Pons (tissue), 1 donor: Measurements from ENCODE around the gene MEGF9.

Source experiments
- DNase-seq: peaks from one replicate; pipeline ENCODE4 v3.0.0-alpha.2; 2016; ENCODE audit warnings: low spot score

Gene MEGF9

DNA sequence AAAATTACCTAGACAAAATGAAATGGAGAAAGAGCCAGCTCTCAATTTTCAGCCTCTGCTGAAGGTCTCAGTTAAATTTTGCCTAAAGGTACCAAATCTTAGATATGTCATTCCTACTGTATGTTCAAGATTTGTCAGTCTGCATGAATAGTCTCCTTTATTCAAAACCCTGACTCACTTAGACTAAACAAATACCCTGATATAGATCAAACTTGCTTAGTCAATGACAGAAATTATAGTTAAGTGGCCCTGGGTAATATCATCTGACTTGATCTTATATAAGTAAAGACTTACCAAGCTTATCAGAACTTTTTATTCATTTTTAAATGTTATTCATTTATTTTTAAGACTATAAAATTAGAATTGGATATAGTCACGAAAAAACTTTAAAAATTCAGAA, 12.2 kb downstream of the MEGF9 start:
- DNase-seq = no peak

- no peak for DNase-seq
Measured at GRCh38 chr9:120701248-120701647, 13.0 kb downstream of the MEGF9 start.

GRCh38 chr9:120698766-120699165, 15.5 kb downstream of the MEGF9 start:
- DNase-seq = peak; percentile 83

GRCh38 chr9:120697448-120697847, 16.8 kb downstream of the MEGF9 start:
- peak; percentile 68 for DNase-seq

GRCh38 chr9:120696551-120697230, 17.6 kb downstream of the MEGF9 start:
- no peak for DNase-seq

- DNase-seq = no peak
Measured at GRCh38 chr9:120694559-120694958, 19.7 kb downstream of the MEGF9 start.

DNA sequence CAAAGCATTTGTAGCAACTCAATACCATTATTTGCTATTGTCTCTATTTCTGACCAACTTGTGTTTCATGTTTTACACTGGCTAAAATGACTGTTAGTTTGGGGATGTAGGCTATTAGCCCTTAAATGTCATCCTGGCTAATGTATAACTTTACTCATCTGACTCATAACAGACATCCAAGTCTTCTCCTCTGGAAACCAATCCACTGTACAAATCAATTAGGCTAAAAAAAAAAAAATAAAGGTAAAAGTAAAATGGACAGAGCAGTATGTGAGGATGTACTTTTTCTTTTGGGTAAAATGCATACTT, 20.6 kb downstream of the MEGF9 start:
- no peak for DNase-seq

DNA sequence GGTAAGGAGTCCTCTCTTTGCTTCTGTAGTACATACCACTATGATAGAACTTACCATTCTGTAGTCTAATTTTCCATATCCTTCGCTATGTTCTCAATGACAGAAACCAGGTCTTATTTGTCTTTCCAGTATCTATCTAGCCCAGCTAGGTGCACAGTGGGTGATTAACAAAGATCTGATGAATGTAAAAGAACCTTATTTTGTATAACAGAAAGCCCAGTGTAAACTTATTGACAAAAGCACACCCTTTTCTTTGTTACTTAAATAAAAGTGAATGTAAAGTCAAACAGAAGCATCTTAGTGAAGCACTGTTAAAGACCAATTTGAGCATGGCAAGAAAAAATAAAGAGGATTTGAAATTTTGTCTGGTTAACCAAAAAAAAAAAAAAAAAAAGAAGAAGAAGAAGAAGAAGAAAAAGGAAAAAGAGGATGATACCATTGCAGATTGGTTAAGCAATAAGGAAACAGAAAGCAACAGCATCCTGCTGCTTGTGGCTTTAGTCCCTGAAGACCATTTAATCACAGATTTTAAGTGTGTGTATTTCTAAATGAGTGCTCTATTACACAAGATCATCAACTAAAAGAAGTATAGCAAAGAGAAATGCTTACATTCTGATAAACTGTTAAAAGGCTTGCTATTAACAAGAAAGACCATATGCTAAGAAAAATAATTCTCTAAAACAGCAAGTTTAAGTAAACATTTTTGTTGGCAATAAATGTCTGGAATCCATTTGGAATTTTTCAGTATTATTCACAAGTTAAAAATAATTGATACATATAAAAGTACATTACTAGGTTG, 21.2 kb downstream of the MEGF9 start:
- peak; percentile 54 for DNase-seq

GRCh38 chr9:120690372-120690771, 23.9 kb downstream of the MEGF9 start:
- no peak for DNase-seq

- peak; percentile 87 for DNase-seq
Measured at GRCh38 chr9:120689860-120690259, 24.4 kb downstream of the MEGF9 start.

- DNase-seq = peak; percentile 59
Measured at GRCh38 chr9:120688758-120689157, 25.5 kb downstream of the MEGF9 start.

GRCh38 chr9:120683150-120683549, 31.1 kb downstream of the MEGF9 start:
- no peak for DNase-seq

DNA sequence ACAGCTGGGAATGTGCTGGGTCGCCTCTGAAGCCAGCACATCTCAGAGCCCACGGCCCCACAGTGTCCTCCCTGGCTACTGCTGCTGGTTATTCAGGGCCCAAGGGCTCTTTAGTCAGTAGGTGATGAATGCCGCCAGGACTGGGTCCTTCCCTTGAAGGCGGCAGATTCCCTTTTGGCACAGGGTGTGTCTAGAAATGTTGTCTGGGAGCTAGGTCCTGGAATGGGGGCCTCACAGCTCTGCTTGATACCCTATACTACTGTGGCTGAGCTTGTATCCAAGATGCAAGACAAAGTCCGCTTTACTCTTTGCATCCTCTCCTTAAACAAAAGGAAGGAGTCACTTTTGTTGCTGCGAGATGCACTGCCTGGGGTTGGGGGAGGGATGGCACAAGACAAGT, 33.1 kb downstream of the MEGF9 start:
- DNase-seq = no peak

GRCh38 chr9:120680579-120680978, 33.7 kb downstream of the MEGF9 start:
- no peak for DNase-seq

DNA sequence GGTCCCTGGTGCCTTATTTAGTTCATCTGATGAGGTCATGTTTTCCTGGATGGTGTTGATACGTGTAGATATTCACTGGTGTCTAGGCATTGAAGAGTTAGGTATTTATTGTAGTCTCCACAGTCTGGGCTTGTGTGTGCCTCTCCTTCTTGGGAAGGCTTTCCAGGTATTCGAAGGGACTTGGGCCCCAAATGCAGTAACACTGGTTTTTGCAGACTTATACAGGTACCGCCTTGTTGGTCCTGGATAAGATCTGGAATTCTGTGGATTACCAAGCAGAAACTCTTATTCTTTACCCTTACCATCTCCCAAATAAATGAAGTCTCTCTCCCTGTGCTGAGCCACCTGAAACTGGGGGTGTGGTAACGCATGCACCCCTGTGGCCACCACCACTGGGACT, 34.1 kb downstream of the MEGF9 start:
- no peak for DNase-seq

DNA sequence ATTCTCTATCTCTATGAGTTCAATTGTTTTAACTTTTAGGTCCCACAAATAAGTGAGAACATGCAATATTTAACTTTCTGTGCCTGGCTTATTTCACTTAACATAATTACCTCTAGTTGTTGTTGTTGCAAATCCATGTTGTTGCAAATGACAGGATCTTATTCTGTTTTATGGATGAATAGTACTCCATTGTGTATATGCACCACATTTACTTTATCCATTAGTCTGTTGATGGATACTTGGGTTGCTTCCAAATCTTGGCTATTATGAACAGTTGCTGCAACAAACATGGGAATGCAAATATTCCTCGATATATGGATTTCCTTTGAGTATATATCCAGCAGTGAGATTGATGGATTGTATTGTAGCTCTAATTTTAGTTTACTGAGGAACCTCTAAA, 36.3 kb downstream of the MEGF9 start:
- DNase-seq = no peak

DNA sequence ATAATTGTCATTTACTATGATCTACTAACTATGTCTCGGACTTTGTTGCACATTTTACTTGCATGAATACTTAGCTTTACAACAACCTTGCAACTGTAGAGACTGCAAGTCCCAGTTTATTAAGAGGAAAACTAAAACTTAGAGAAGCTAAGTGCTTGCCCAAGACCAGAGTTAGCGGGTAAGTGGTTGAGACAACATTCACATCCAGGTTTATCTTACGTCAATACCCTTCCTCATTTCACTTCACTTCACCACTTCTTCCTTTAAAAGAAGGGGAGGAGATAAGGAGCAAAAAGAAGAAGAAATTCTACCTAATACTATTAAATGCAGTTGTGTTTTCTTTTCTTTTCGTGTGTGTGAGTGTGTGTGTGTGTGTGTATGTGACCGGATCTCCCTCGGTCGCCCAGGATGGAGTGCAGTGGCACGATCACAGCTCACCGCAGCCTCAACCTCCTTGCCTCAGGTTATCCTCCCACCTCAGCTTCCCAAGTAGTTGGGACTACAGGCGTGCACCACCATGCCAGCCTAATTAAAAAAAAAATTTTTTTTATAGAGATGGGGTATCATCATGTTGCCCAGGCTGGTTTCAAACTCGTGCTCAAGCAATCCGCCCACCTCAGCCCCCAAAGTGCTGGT, 37.4 kb downstream of the MEGF9 start:
- no peak for DNase-seq

DNA sequence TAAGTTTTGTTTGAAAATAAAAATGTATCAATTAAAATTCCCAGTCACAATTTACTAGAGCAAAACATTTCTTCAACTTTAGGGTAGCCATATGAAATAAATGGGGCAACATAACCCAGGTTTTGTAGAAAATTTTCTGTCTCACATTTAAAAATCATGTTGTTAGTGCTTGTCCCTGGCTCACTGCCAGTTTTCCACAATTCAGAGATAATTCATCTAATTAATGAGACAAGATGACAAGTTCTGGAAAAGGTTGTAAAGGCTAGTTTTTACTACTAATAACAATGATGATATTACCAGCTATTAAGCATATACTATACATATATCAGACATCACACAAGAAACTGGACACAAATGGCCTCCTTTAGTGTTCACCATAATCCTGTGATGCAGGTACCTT, 45.9 kb downstream of the MEGF9 start:
- DNase-seq = no peak

DNA sequence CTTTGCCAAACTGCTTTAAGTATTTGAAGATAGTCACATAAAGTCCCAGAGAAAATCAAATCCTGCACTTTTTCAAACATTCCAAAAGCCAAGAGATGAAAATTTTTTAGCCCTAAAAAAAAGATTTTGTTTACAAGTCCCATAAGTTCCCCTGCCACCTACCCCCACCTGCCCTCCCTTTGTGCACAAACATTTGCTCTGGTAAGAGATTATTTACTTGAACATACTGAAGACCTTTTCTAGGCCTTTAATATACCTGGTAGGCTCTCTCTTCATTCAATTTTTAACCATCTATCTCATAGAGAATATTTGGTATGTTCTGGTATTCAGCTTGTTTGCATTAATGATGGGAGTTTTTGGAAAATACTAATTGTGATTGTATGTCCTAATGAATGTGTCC, 50.3 kb downstream of the MEGF9 start:
- DNase-seq = no peak

- DNase-seq = no peak
Measured at GRCh38 chr9:120663380-120663779, 50.9 kb downstream of the MEGF9 start.

GRCh38 chr9:120662513-120662912, 51.8 kb downstream of the MEGF9 start:
- no peak for DNase-seq

DNA sequence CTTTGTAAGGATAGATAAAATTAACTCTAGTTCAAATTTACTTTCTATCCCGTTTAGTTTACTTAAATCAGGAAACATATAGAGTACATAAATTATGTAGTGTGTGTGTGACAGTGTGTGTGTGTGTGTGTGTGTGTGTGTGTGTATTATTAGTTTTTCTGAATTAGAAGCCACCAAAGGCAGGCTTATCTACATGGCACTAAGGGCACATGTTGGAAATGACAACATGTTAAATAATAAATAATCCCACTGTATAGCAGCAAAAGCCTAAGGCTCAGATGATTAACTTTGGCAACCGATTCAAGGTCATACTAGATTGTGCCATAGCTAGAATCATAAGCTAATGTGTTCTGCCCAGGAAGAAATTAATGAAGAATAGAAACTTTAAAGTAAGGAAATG, 54.6 kb downstream of the MEGF9 start:
- no peak for DNase-seq

DNA sequence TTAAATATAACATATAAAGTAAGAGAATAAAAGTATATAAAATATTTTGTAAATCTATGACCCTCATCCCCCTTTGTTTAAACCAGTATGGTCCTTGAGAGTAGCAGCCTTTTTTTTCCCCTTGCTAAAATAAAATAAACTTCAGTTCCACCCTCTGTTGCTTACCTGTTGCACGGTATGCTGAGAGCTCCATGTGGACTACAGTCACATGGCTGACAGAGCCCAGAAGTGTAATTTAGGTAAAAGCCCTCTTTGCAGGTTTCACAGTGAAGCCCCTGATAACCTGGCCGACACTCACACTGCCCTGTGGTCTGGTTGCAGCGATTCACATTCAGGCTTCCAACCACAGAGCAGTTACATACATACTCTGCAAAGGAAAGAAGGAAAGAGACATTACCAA, 55.1 kb downstream of the MEGF9 start:
- DNase-seq = no peak
